HCT116 (cell line): ENCODE measurements around the gene FBXL16.

Experiments
- CTCF ChIP-seq, 3 experiments: fragments of 200-600 bp in 1 of 3; sonication (generic) in 1 of 3; IDR thresholded peaks in 2 of 3; conservative IDR thresholded peaks in 1 of 3; 2 replicates each; pipeline ENCODE4 v1.5.1; 2012 to 2017; ENCODE audit warnings: low read depth in 2 of 3, low read length in 2 of 3, antibody characterized with exemption in 1 of 3, borderline replicate concordance in 1 of 3, control low read depth in 1 of 3, mild to moderate bottlenecking in 1 of 3, mixed read lengths in 1 of 3, mixed run types in 1 of 3, moderate library complexity in 1 of 3; ENCODE audit not compliant: insufficient read depth in 1 of 3
- EZH2 ChIP-seq: fragments of 200-600 bp; sonication (generic); IDR thresholded peaks from 2 replicates; pipeline ENCODE4 v1.6.1; 2017; ENCODE audit warnings: antibody characterized with exemption, mixed run types
- POLR2A ChIP-seq: IDR thresholded peaks from 2 replicates; pipeline ENCODE4 v1.7.0; 2011; ENCODE audit warnings: borderline replicate concordance; ENCODE audit not compliant: insufficient read depth, insufficient read length; ENCODE audit errors: extremely low read depth

- no peak for TF ChIP-seq CTCF (IDR thresholded peaks at IDR 0.05 in 2 of 3, conservative IDR thresholded peaks at IDR 0.05 in 1 of 3; ENCODE audit: borderline replicate concordance in 1 of 3, insufficient read depth in 1 of 3, low read depth in 2 of 3, low read length in 2 of 3)
- no peak for TF ChIP-seq EZH2
- TF ChIP-seq POLR2A, result no peak
These were observed 29.6 kb upstream of the FBXL16 start for GRCh38 chr16:734981-735881.
